ENCODE data around the gene SLC45A3.
"Not testable (repeated sequence)": the region's sequence is repeated elsewhere in the genome, so short reads cannot be mapped to it uniquely, and the experiment has no call there.

SLC45A3 gene, protein sequence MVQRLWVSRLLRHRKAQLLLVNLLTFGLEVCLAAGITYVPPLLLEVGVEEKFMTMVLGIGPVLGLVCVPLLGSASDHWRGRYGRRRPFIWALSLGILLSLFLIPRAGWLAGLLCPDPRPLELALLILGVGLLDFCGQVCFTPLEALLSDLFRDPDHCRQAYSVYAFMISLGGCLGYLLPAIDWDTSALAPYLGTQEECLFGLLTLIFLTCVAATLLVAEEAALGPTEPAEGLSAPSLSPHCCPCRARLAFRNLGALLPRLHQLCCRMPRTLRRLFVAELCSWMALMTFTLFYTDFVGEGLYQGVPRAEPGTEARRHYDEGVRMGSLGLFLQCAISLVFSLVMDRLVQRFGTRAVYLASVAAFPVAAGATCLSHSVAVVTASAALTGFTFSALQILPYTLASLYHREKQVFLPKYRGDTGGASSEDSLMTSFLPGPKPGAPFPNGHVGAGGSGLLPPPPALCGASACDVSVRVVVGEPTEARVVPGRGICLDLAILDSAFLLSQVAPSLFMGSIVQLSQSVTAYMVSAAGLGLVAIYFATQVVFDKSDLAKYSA

DNA sequence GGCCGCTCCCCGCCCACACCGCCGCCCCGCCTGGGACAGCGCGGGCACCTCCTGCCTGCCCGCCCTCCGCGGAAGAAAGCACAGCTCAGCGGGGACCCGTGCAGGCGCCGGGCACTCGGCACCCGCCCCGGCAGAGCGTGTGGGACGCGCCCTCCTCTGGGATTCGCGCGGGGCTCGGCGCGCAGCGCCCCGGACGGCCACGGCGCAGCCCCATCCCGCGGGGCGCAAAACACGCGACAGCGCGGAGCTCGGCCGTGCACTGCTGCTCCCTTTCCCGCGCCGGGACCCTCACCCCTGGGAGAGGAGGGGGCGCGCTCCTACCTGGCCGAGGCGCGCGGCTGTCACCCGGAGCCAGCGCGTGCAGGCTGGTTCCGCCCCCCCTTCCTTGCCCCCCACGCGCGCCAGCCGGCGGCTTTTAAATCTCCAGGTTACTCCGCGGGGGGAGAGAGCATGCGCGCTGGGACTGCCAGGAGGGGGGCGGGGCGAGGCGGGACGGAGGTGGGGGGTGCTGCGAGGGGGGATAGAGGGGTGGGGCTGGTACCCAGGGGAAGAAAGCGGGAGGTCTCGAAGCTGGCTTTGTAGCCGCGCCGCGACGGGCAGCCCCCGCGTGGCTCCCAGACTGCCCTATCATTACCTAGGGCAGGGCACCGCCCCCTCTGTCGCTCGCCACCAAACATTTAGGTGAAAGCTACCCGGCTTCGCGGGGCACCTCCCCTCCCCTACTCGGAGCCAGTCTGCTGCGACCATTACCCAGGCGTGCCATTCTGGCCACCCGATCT is at the start of gene SLC45A3:
Gene SLC45A3, minus strand, starts transcription at position 437 of the 779 bp plus-strand sequence. CDS start 15,853 bp downstream, outside the sequence.
- peak; percentile 53 for DNase-seq (ENCODE audit: low read depth)

DNA sequence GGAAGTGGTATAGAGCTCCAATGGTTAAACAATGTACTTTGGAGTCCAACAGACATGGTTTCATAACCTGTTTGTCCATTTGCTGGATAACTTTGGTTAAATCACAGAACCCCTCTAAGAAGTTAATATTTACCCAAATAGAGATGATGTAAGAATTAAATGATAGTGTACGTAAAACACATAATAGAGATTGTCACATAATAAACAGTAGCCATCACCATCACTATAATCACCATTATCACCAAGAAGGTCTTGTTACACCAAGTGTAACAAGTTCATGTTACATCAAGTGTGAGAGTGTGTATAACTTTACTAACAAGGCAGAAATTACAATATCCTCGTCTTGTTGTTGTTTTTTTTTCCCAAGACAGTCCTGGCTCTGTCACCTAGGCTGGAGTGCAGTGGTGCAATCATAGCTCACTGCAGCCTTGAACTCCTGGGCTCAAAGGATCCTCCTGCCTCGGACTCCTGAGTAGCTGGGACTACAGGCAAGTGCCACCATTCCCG is 46.4 kb upstream of the SLC45A3 start:
- TF ChIP-seq, protein P1, sequence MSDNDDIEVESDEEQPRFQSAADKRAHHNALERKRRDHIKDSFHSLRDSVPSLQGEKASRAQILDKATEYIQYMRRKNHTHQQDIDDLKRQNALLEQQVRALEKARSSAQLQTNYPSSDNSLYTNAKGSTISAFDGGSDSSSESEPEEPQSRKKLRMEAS (IDR thresholded peaks at IDR 0.05; ENCODE audit: low read depth, low read length), result no peak
- TF ChIP-seq, protein P2, sequence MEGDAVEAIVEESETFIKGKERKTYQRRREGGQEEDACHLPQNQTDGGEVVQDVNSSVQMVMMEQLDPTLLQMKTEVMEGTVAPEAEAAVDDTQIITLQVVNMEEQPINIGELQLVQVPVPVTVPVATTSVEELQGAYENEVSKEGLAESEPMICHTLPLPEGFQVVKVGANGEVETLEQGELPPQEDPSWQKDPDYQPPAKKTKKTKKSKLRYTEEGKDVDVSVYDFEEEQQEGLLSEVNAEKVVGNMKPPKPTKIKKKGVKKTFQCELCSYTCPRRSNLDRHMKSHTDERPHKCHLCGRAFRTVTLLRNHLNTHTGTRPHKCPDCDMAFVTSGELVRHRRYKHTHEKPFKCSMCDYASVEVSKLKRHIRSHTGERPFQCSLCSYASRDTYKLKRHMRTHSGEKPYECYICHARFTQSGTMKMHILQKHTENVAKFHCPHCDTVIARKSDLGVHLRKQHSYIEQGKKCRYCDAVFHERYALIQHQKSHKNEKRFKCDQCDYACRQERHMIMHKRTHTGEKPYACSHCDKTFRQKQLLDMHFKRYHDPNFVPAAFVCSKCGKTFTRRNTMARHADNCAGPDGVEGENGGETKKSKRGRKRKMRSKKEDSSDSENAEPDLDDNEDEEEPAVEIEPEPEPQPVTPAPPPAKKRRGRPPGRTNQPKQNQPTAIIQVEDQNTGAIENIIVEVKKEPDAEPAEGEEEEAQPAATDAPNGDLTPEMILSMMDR (IDR thresholded peaks at IDR 0.05; ENCODE audit: low read depth, low read length), result no peak
- TF ChIP-seq MYC (IDR thresholded peaks at IDR 0.05; ENCODE audit: low read depth, low read length) (no peak), POLR2A (IDR thresholded peaks at IDR 0.05; ENCODE audit: extremely low read depth, insufficient read length) (no peak)
- H3K4me3 ChIP-seq (ENCODE audit: low read depth, low read length), result no peak overlapping the region
- no peak for DNase-seq (ENCODE audit: low read depth)

More for the DNA sequence above, at the start of gene SLC45A3:
- TF ChIP-seq POLR2A (IDR thresholded peaks at IDR 0.05; ENCODE audit: extremely low read depth, insufficient read length) (no peak), MYC (IDR thresholded peaks at IDR 0.05; ENCODE audit: low read depth, low read length) (peak; percentile 36; the same call in 1 of the 2 replicates)
- TF ChIP-seq, protein P2 (IDR thresholded peaks at IDR 0.05; ENCODE audit: low read depth, low read length), result no peak
- TF ChIP-seq, protein P1 (IDR thresholded peaks at IDR 0.05; ENCODE audit: low read depth, low read length), result 0 out of 2 replicates have a peak, but pooled peaks have one; percentile 7
- H3K4me3 ChIP-seq (ENCODE audit: low read depth, low read length), result peak within 1 kb of the TSS; percentile 56

DNA sequence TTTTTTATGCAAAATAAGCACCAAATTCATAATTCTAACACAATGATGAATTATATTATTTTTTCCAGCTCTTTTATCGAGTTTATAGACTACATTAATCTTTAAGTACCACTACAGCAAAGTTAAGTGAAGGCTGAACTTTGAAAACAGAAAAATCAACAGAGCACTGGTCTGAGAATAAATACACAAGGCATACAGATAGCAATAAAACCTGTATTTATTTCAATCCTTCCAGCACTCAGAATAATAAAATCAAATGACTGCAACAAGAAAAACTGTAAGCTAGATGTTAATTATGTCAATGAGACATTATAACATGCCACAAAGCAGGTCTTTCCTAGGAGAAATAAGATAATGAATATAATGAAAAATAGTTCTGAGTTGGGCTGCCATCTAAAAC is 45.2 kb upstream of the SLC45A3 start:
- H3K4me3 ChIP-seq (ENCODE audit: low read depth, low read length), result no peak overlapping the region
- DNase-seq (ENCODE audit: low read depth), result no peak
- no peak for TF ChIP-seq POLR2A (IDR thresholded peaks at IDR 0.05; ENCODE audit: extremely low read depth, insufficient read length)
- no peak for TF ChIP-seq MYC (IDR thresholded peaks at IDR 0.05; ENCODE audit: low read depth, low read length)
- TF ChIP-seq, protein P1 (IDR thresholded peaks at IDR 0.05; ENCODE audit: low read depth, low read length), result no peak
- TF ChIP-seq, protein P2 (IDR thresholded peaks at IDR 0.05; ENCODE audit: low read depth, low read length), result no peak

DNA sequence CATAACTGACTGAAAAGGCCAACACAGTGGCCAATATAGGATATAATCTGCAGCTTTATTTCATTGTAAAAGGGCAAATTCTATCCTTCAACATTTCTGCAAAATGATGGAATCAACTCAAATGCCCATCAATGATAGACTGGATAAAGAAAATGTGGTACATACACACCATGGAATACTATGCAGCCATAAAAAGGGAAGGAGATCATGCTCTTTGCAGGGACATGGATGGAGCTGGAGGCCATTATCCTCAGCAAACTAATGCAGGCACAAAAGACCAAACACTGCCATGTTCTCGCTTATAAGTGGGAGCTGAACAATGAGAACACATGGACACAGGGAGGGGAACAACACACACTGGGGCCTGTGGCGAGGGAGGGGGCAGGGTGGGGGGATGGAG is 40.4 kb upstream of the SLC45A3 start:
- DNase-seq (ENCODE audit: low read depth); H3K4me3 ChIP-seq (ENCODE audit: low read depth, low read length): not testable (repeated sequence)

DNA sequence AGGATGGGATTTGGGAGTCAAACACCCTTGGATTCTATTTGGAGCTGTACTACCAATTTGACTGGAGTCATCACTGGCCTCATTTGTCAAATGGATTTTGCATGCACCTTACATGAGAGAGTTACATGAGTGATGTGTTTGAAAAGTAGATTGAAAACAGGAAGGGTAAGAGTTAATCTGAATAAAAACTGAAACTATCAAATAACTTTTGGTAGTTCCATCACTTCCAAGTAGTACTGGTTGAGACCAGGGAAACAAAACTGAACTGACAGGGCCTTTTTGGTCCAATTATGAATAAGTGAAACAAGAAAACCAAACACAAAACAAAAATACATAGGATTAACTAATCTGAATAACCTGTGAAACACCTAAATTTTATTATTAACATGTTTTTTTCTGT is 39.5 kb upstream of the SLC45A3 start:
- H3K4me3 ChIP-seq (ENCODE audit: low read depth, low read length), result no peak overlapping the region
- no peak for DNase-seq (ENCODE audit: low read depth)
- TF ChIP-seq MYC (IDR thresholded peaks at IDR 0.05; ENCODE audit: low read depth, low read length), result no peak
- no peak for TF ChIP-seq POLR2A (IDR thresholded peaks at IDR 0.05; ENCODE audit: extremely low read depth, insufficient read length)
- TF ChIP-seq, protein P2 (IDR thresholded peaks at IDR 0.05; ENCODE audit: low read depth, low read length), result no peak
- TF ChIP-seq, protein P1 (IDR thresholded peaks at IDR 0.05; ENCODE audit: low read depth, low read length), result no peak
